ENCODE data around the gene HSPA12B. TPM values are rescaled to one million over a fixed set of nuclear protein-coding genes. Genes with fewer than 3 reads are reported as not detected.

Gene HSPA12B
- total and polyA plus RNA-seq, 7 donors = 4.0 to 9.7 (median 7.5) TPM

DNA sequence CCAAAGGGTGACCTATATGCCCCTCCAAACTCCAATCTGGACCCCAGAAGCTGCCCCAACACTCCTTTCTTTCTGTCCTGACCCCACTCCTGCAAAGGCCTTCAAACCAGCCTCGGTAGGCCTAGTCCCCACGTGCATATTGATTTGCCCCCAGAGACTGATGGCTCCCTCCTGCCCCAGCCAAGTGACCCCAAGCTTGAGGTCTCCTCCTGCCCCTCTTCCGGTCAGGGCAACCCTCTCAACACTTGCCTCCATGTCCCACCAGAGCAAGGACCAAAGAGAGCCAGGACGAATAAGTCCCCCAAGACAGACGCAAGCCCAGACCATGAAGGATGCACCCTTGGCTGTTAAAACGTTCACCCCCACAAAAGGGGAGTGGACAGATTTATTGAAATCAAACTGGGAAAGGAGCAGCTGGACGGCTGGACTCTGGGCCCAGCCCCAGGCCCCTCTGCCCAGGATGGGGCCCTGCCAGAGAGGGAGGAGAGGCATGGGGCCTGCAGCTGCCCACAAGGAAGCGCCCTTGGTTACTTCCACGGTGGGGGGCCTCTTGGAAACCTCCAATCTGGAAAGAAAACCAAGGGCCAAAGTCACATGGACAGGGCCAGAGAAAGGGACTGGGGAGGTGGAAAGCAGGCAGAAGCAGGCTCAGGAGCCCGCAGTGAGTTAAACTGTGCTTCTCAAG lies 51.2 kb downstream of the HSPA12B start:
- peaks cover 0 to 4% of the 10 kb centered on the region in 2 donors for H3K36me3 ChIP-seq (ENCODE audit: insufficient read depth in 1 of 2, low read depth in 1 of 2)
- peaks cover 35% of the 10 kb centered on the region for H3K4me1 ChIP-seq
- H3K27ac ChIP-seq = no peak overlapping the region
- intact Hi-C loops (cut with DNase I) = loop anchor here in 1 of 2 donors (10.0 kb wide), 1 partner anchor 301 kb away; no protein-coding TSS in a partner anchor
- H3K27me3 ChIP-seq (ENCODE audit: insufficient read depth in 3 of 3, low read length in 2 of 3) = peaks cover 0 to under 1% (median 0%) of the 10 kb centered on the region in 3 donors
- peak overlapping the region; percentile 79 for H3K4me3 ChIP-seq
- peak in 1 of 2 donors; percentile 41 for DNase-seq
- 47 to 49% (median 49%) methylated on average over 9 to 10 of the region's 10 CpGs for WGBS, 3 donors
- no peak for ATAC-seq
- no peak for TF ChIP-seq CTCF (IDR thresholded peaks at IDR 0.05)
- H3K9me3 ChIP-seq = no peaks in the 10 kb centered on the region

GRCh38 chr20:3784216-3784853 lies 51.9 kb downstream of the HSPA12B start:
- DNase-seq (peak in 1 of 2 donors; percentile 53), ATAC-seq (no peak)
- WGBS, 3 donors = 51 to 52% (median 52%) methylated on average over 15 to 17 of the region's 17 CpGs
- intact Hi-C loops (cut with DNase I) = loop anchor here in 1 of 2 donors (10.0 kb wide), 1 partner anchor 300 kb away; no protein-coding TSS in a partner anchor
- peaks cover 0 to 4% of the 10 kb centered on the region in 2 donors for H3K36me3 ChIP-seq (ENCODE audit: insufficient read depth in 1 of 2, low read depth in 1 of 2)
- H3K9me3 ChIP-seq = no peaks in the 10 kb centered on the region
- no peaks in the 10 kb centered on the region for H3K27me3 ChIP-seq (ENCODE audit: insufficient read depth in 3 of 3, low read length in 2 of 3)
- TF ChIP-seq CTCF (IDR thresholded peaks at IDR 0.05) = no peak
- peaks cover 35% of the 10 kb centered on the region for H3K4me1 ChIP-seq
- peak overlapping the region; percentile 79 for H3K4me3 ChIP-seq
- H3K27ac ChIP-seq = peak overlapping the region; percentile 16

- Histone ChIP-seq H3K4me1 (peaks cover 35% of the 10 kb centered on the region), H3K36me3 (ENCODE audit: insufficient read depth in 1 of 2, low read depth in 1 of 2) (peaks cover 0 to 4% of the 10 kb centered on the region in 2 donors), H3K27me3 (ENCODE audit: insufficient read depth in 3 of 3, low read length in 2 of 3) (no peaks in the 10 kb centered on the region), H3K9me3 (no peaks in the 10 kb centered on the region), H3K27ac (peak overlapping the region; percentile 16), H3K4me3 (peak overlapping the region; percentile 79)
- no peak for ATAC-seq
- DNase-seq = peak in 1 of 2 donors; percentile 32
- no peak for TF ChIP-seq CTCF (IDR thresholded peaks at IDR 0.05)
- intact Hi-C loops (cut with DNase I) = loop anchor here (5.0 to 10.0 kb wide), 4 partner anchors 37 to 302 kb away; partner anchors contain the start of gene AP5S1 (in 1 of the 2)
- WGBS, 3 donors = 61 to 71% (median 65%) methylated on average over 6 of the region's 6 CpGs
Observed at GRCh38 chr20:3784863-3785239, 52.4 kb downstream of the HSPA12B start.

DNA sequence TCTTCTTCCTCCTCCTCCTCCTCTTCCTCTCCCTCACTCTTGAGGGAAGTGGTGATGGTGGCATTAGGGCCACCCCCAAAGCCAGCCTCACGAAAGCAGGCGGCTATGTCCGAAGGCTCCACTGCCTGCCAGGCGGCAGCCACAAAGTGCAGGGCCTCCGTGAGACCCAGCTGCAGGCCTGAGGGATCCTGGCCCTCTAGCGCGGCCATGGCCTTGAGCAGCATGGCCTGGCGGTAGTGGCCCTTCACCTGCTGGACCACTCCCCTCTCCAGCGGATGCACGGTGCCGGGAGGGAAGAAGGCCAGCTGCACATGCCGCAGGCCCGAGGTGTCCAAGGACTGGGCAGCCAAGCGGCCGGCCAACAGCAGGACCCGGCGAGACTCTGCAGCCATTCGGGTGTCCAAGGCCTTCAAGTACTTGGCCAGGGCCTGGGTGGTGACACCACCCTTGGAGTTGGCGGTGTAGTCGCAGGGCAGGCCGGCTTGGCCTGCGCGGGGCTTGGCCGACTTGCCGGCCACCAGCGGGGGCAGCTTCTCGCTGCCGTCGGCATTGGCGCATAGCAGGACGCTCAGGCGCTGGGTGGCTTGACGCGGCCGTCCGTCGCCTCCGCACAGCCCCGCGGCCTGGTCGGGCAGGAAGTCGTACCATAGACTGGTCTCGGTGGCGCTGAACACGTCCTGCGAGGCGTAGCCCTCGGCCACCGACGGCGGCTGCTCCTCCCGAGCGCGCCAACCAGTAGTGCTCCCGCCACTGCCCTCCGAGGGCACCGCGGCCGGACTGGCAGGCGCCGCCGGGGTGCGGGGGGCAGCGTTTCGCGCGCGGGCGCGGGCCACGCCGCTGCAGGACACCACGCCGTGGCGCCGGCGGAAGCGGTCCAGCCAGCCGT lies 53.0 kb downstream of the HSPA12B start:
- intact Hi-C loops (cut with DNase I) = loop anchor here (2.0 to 10.0 kb wide), 5 partner anchors 37 to 302 kb away; partner anchors contain the start of genes AP5S1 (in 1 of the 2) and MAVS (in 1 of the 2)
- DNase-seq (peak; percentile 43 to 64), ATAC-seq (peak in 3 of 4 donors; percentile 5 to 10 (median 6))
- H3K36me3 ChIP-seq (ENCODE audit: insufficient read depth in 1 of 2, low read depth in 1 of 2) = peaks cover 0 to 4% of the 10 kb centered on the region in 2 donors
- no peaks in the 10 kb centered on the region for H3K27me3 ChIP-seq (ENCODE audit: insufficient read depth in 3 of 3, low read length in 2 of 3)
- no peak for TF ChIP-seq CTCF (IDR thresholded peaks at IDR 0.05)
- peaks cover 35% of the 10 kb centered on the region for H3K4me1 ChIP-seq
- WGBS, 3 donors = 10 to 16% (median 13%) methylated on average over 53 to 79 of the region's 79 CpGs
- H3K9me3 ChIP-seq = no peaks in the 10 kb centered on the region
- H3K27ac ChIP-seq = peak overlapping the region; percentile 82
- peak overlapping the region; percentile 79 for H3K4me3 ChIP-seq

Data from psoas muscle (tissue), 8 donors.